WERI-Rb-1 (cell line): ENCODE measurements around the gene TPSG1.
"Not testable (repeated sequence)": the region's sequence is repeated elsewhere in the genome, so short reads cannot be mapped to it uniquely, and the experiment has no call there.

Experiments
- DNase-seq: peaks from one replicate; pipeline ENCODE4 v3.0.0-alpha.2; 2020
- H3K27ac ChIP-seq: fragments of 250-450 bp; sonication (Bioruptor Pico); 2 replicates; pipeline ENCODE4 v1.5.1; 2020; ENCODE audit warnings: mild to moderate bottlenecking, moderate library complexity
- H3K27me3 ChIP-seq: fragments of 250-450 bp; sonication (Bioruptor Pico); 2 replicates; pipeline ENCODE4 v1.5.1; 2021; ENCODE audit warnings: mild to moderate bottlenecking, low read depth, moderate library complexity; ENCODE audit not compliant: insufficient read depth, severe bottlenecking
- H3K36me3 ChIP-seq: fragments of 250-450 bp; sonication (Bioruptor Pico); 2 replicates; pipeline ENCODE4 v1.5.1; 2020; ENCODE audit warnings: mild to moderate bottlenecking, moderate library complexity
- H3K4me3 ChIP-seq: 2 replicates; pipeline ENCODE4 v1.5.1; 2011; ENCODE audit warnings: low read depth, mild to moderate bottlenecking, control low read depth, low read length
- H3K9me3 ChIP-seq: fragments of 250-450 bp; sonication (Bioruptor Pico); 2 replicates; pipeline ENCODE4 v1.5.1; 2021; ENCODE audit warnings: mild to moderate bottlenecking, moderate library complexity; ENCODE audit not compliant: severe bottlenecking
- CTCF ChIP-seq: IDR thresholded peaks from 2 replicates; pipeline ENCODE4 v1.5.1; 2011; ENCODE audit warnings: low read depth, mild to moderate bottlenecking, control low read depth, inconsistent platforms, low read length

TPSG1 gene

GRCh38 chr16:1258225-1258600 is 33.1 kb upstream of the TPSG1 start:
- no peak overlapping the region for H3K27ac ChIP-seq
- no peaks in the 10 kb centered on the region for H3K9me3 ChIP-seq
- TF ChIP-seq CTCF: no peak
- no peak for DNase-seq
- no peaks in the 10 kb centered on the region for H3K36me3 ChIP-seq
- H3K4me3 ChIP-seq: no peak overlapping the region
- H3K27me3 ChIP-seq: no peaks in the 10 kb centered on the region

GRCh38 chr16:1257561-1258224 is 32.6 kb upstream of the TPSG1 start:
- Histone ChIP-seq H3K9me3 (no peaks in the 10 kb centered on the region), H3K36me3 (no peaks in the 10 kb centered on the region), H3K27ac (no peak overlapping the region), H3K27me3 (no peaks in the 10 kb centered on the region), H3K4me3 (no peak overlapping the region)
- TF ChIP-seq CTCF: no peak
- DNase-seq: no peak

GRCh38 chr16:1256874-1257322 is 31.8 kb upstream of the TPSG1 start:
- no peak for TF ChIP-seq CTCF
- H3K9me3 ChIP-seq: no peaks in the 10 kb centered on the region
- H3K27ac ChIP-seq: no peak overlapping the region
- DNase-seq: no peak
- H3K36me3 ChIP-seq: no peaks in the 10 kb centered on the region
- H3K4me3 ChIP-seq: no peak overlapping the region
- H3K27me3 ChIP-seq: no peaks in the 10 kb centered on the region

GRCh38 chr16:1256296-1256873 is 31.3 kb upstream of the TPSG1 start:
- H3K27me3 ChIP-seq, DNase-seq, H3K4me3 ChIP-seq, H3K9me3 ChIP-seq, H3K27ac ChIP-seq, H3K36me3 ChIP-seq: not testable (repeated sequence)

GRCh38 chr16:1255276-1256122 is 30.4 kb upstream of the TPSG1 start, which contains the start of gene TPSD1:
TSS of gene TPSD1 (plus strand) at chr16:1256069. CDS start at chr16:1256281, 212 bp downstream.
- not testable (repeated sequence) for H3K27me3 ChIP-seq, H3K4me3 ChIP-seq, H3K9me3 ChIP-seq, DNase-seq, H3K27ac ChIP-seq, H3K36me3 ChIP-seq

GRCh38 chr16:1254821-1255220 is 29.8 kb upstream of the TPSG1 start:
- not testable (repeated sequence) for H3K4me3 ChIP-seq, H3K9me3 ChIP-seq, H3K36me3 ChIP-seq

GRCh38 chr16:1253701-1254364 is 28.8 kb upstream of the TPSG1 start:
- not testable (repeated sequence) for H3K9me3 ChIP-seq, H3K27ac ChIP-seq, DNase-seq, H3K36me3 ChIP-seq, H3K4me3 ChIP-seq, H3K27me3 ChIP-seq

More at GRCh38 chr16:1254821-1255220, 29.8 kb upstream of the TPSG1 start:
- not testable (repeated sequence) for H3K27me3 ChIP-seq, H3K27ac ChIP-seq
- peak; percentile 7 for DNase-seq

- H3K27ac ChIP-seq, H3K27me3 ChIP-seq, H3K4me3 ChIP-seq, H3K36me3 ChIP-seq, H3K9me3 ChIP-seq: not testable (repeated sequence)
- DNase-seq: peak; percentile 3
Measured at GRCh38 chr16:1249031-1249755, 24.1 kb upstream of the TPSG1 start.

- H3K27ac ChIP-seq, H3K27me3 ChIP-seq, DNase-seq, H3K36me3 ChIP-seq, H3K9me3 ChIP-seq, H3K4me3 ChIP-seq: not testable (repeated sequence)
Measured at GRCh38 chr16:1247903-1248537, 23.0 kb upstream of the TPSG1 start.
